ENCODE measurements around the gene COL15A1.
A peak's percentile ranks its signal among the peaks of the same experiment; 100 is the strongest.

The COL15A1 gene

DNA sequence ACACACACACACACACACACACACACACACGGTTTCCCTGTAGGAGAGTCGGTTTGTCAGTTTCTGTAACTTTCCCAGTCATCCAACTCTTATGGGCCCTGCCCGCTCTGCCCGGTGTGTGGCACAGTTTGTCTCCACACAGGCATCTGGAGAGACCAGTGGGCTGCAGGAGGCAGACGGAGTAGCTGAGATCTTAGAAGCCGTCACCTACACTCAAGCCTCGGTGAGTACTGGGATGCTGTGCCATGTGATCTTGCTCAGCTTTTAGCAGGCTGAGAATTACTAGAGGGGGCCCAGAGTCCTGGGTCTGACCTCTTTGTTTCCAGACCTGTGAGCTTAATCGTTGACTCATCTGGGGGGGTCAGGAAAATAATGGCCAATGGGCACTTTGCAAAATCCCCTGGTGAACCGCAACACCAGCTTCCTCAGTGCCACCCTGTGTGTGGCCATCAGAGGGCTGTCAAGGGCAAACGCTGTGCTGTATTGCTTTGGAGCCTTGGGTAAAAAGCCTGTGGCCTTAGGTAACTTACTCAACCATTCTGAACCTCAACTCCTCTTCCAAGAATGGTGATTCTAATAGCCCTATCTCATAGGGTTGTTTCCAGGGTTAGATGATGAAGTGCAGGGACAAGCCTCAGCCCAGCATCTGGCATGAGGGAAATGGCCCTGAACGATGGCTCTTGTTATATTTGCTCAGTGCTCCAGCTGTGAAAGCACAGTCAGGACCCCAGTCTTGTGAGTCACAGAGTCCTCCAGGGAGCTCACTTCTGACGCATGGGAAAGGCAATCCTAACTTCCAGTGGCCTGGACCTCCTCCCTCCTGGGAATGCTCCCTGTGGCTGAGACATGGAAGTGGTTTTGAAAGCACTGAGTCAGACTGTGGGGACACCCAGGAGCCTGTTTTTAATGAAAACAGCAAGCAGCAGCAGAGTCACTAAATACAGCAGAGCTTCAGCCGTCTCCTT lies 45.6 kb downstream of the COL15A1 start:
- H3K27me3 ChIP-seq (ENCODE audit: insufficient read depth, poor library complexity, severe bottlenecking): no peaks in the 10 kb centered on the region
- no peak overlapping the region for H3K27ac ChIP-seq (replicated peaks)
- TF ChIP-seq SPI1 (IDR thresholded peaks at IDR 0.05; ENCODE audit: borderline replicate concordance, low read depth) (no peak), CTCF (IDR thresholded peaks at IDR 0.05; ENCODE audit: insufficient read depth, low read length) (peak; percentile 12)
- no peak overlapping the region for H3K4me3 ChIP-seq (replicated peaks; ENCODE audit: insufficient read depth, low read length)
- DNase-seq (ENCODE audit: low read depth in 1 of 2, low spot score in 1 of 2): peak; percentile 34 to 53

GRCh38 chr9:98990181-98990870 lies 46.6 kb downstream of the COL15A1 start:
- H3K4me3 ChIP-seq (replicated peaks; ENCODE audit: insufficient read depth, low read length): no peak overlapping the region
- no peaks in the 10 kb centered on the region for H3K27me3 ChIP-seq (ENCODE audit: insufficient read depth, poor library complexity, severe bottlenecking)
- no peak for DNase-seq (ENCODE audit: low read depth in 1 of 2, low spot score in 1 of 2)
- TF ChIP-seq CTCF (IDR thresholded peaks at IDR 0.05; ENCODE audit: insufficient read depth, low read length) (no peak), SPI1 (IDR thresholded peaks at IDR 0.05; ENCODE audit: borderline replicate concordance, low read depth) (no peak), POLR2AphosphoS5 (IDR thresholded peaks at IDR 0.05; ENCODE audit: low read depth) (no peak), GABPA (IDR thresholded peaks at IDR 0.05; ENCODE audit: low read depth) (no peak)
- TF ChIP-seq, protein P1, sequence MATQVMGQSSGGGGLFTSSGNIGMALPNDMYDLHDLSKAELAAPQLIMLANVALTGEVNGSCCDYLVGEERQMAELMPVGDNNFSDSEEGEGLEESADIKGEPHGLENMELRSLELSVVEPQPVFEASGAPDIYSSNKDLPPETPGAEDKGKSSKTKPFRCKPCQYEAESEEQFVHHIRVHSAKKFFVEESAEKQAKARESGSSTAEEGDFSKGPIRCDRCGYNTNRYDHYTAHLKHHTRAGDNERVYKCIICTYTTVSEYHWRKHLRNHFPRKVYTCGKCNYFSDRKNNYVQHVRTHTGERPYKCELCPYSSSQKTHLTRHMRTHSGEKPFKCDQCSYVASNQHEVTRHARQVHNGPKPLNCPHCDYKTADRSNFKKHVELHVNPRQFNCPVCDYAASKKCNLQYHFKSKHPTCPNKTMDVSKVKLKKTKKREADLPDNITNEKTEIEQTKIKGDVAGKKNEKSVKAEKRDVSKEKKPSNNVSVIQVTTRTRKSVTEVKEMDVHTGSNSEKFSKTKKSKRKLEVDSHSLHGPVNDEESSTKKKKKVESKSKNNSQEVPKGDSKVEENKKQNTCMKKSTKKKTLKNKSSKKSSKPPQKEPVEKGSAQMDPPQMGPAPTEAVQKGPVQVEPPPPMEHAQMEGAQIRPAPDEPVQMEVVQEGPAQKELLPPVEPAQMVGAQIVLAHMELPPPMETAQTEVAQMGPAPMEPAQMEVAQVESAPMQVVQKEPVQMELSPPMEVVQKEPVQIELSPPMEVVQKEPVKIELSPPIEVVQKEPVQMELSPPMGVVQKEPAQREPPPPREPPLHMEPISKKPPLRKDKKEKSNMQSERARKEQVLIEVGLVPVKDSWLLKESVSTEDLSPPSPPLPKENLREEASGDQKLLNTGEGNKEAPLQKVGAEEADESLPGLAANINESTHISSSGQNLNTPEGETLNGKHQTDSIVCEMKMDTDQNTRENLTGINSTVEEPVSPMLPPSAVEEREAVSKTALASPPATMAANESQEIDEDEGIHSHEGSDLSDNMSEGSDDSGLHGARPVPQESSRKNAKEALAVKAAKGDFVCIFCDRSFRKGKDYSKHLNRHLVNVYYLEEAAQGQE (IDR thresholded peaks at IDR 0.05; ENCODE audit: insufficient replicate concordance, low read depth): no peak
- H3K27ac ChIP-seq (replicated peaks): no peak overlapping the region

GRCh38 chr9:98992107-98992884 lies 48.6 kb downstream of the COL15A1 start:
- no peak overlapping the region for H3K4me3 ChIP-seq (replicated peaks; ENCODE audit: insufficient read depth, low read length)
- TF ChIP-seq SPI1 (IDR thresholded peaks at IDR 0.05; ENCODE audit: borderline replicate concordance, low read depth) (no peak), POLR2AphosphoS5 (IDR thresholded peaks at IDR 0.05; ENCODE audit: low read depth) (no peak), CTCF (IDR thresholded peaks at IDR 0.05; ENCODE audit: insufficient read depth, low read length) (no peak), GABPA (IDR thresholded peaks at IDR 0.05; ENCODE audit: low read depth) (no peak)
- TF ChIP-seq, protein P1 (IDR thresholded peaks at IDR 0.05; ENCODE audit: insufficient replicate concordance, low read depth): no peak
- no peaks in the 10 kb centered on the region for H3K27me3 ChIP-seq (ENCODE audit: insufficient read depth, poor library complexity, severe bottlenecking)
- DNase-seq (ENCODE audit: low read depth in 1 of 2, low spot score in 1 of 2): no peak
- H3K27ac ChIP-seq (replicated peaks): no peak overlapping the region
